ENCODE data around the gene ENO4. TPM values are rescaled to one million over a fixed set of nuclear protein-coding genes. Genes with fewer than 3 reads are reported as not detected.

Gene ENO4
- total and polyA plus RNA-seq, 4 donors = 0.41 to 0.51 TPM; not detected in 2

GRCh38 chr10:116870949-116871348 lies 21.6 kb downstream of the ENO4 start:
- H3K27ac ChIP-seq (ENCODE audit: low read depth in 1 of 2, low read length in 2 of 2) = no peak overlapping the region
- H3K9me3 ChIP-seq (ENCODE audit: control insufficient read depth, low read length) = no peaks in the 10 kb centered on the region
- no peaks in the 10 kb centered on the region for H3K27me3 ChIP-seq (ENCODE audit: control insufficient read depth in 1 of 2, insufficient read depth in 2 of 2, low read length in 1 of 2)
- H3K36me3 ChIP-seq (ENCODE audit: control insufficient read depth in 1 of 2, insufficient read depth in 2 of 2, low read length in 1 of 2) = no peaks in the 10 kb centered on the region
- no peak overlapping the region for H3K4me3 ChIP-seq (ENCODE audit: low read length in 2 of 2)
- H3K4me1 ChIP-seq (ENCODE audit: control insufficient read depth in 1 of 2, insufficient read depth in 2 of 2, low read length in 2 of 2) = no peaks in the 10 kb centered on the region
- WGBS, 2 donors = 94 to 98% methylated on average over 2 of the region's 2 CpGs
- intact Hi-C loops (cut with DNase I) = no loop called here
- DNase-seq (no peak), ATAC-seq (ENCODE audit: low FRiP score) (no peak)

- Histone ChIP-seq H3K27me3 (ENCODE audit: control insufficient read depth in 1 of 2, insufficient read depth in 2 of 2, low read length in 1 of 2) (no peaks in the 10 kb centered on the region), H3K36me3 (ENCODE audit: control insufficient read depth in 1 of 2, insufficient read depth in 2 of 2, low read length in 1 of 2) (no peaks in the 10 kb centered on the region), H3K9me3 (ENCODE audit: control insufficient read depth, low read length) (no peaks in the 10 kb centered on the region), H3K27ac (ENCODE audit: low read depth in 1 of 2, low read length in 2 of 2) (no peak overlapping the region), H3K4me1 (ENCODE audit: control insufficient read depth in 1 of 2, insufficient read depth in 2 of 2, low read length in 2 of 2) (no peaks in the 10 kb centered on the region), H3K4me3 (ENCODE audit: low read length in 2 of 2) (no peak overlapping the region)
- intact Hi-C loops (cut with DNase I) = no loop called here
- WGBS, 2 donors = 41 to 47% methylated on average over 2 of the region's 2 CpGs
- ATAC-seq (ENCODE audit: low FRiP score) (no peak), DNase-seq (no peak)
These were observed 23.8 kb downstream of the ENO4 start for GRCh38 chr10:116873134-116873533.

- H3K9me3 ChIP-seq (ENCODE audit: control insufficient read depth, low read length) = no peaks in the 10 kb centered on the region
- H3K27me3 ChIP-seq (ENCODE audit: control insufficient read depth in 1 of 2, insufficient read depth in 2 of 2, low read length in 1 of 2) = no peaks in the 10 kb centered on the region
- no peak overlapping the region for H3K27ac ChIP-seq (ENCODE audit: low read depth in 1 of 2, low read length in 2 of 2)
- no peaks in the 10 kb centered on the region for H3K36me3 ChIP-seq (ENCODE audit: control insufficient read depth in 1 of 2, insufficient read depth in 2 of 2, low read length in 1 of 2)
- no peaks in the 10 kb centered on the region for H3K4me1 ChIP-seq (ENCODE audit: control insufficient read depth in 1 of 2, insufficient read depth in 2 of 2, low read length in 2 of 2)
- H3K4me3 ChIP-seq (ENCODE audit: low read length in 2 of 2) = no peak overlapping the region
- ATAC-seq (ENCODE audit: low FRiP score) (no peak), DNase-seq (no peak)
- 79 to 86% methylated on average over 2 of the region's 2 CpGs for WGBS, 2 donors
- intact Hi-C loops (cut with DNase I) = no loop called here
These were observed 26.6 kb downstream of the ENO4 start for GRCh38 chr10:116875897-116876296.

- H3K4me3 ChIP-seq (ENCODE audit: low read length in 2 of 2) = no peak overlapping the region
- no peaks in the 10 kb centered on the region for H3K36me3 ChIP-seq (ENCODE audit: control insufficient read depth in 1 of 2, insufficient read depth in 2 of 2, low read length in 1 of 2)
- H3K9me3 ChIP-seq (ENCODE audit: control insufficient read depth, low read length) = no peaks in the 10 kb centered on the region
- WGBS, 2 donors = 79% methylated on average over 3 of the region's 3 CpGs
- no peaks in the 10 kb centered on the region for H3K27me3 ChIP-seq (ENCODE audit: control insufficient read depth in 1 of 2, insufficient read depth in 2 of 2, low read length in 1 of 2)
- intact Hi-C loops (cut with DNase I) = no loop called here
- DNase-seq (no peak), ATAC-seq (ENCODE audit: low FRiP score) (no peak)
- no peak overlapping the region for H3K27ac ChIP-seq (ENCODE audit: low read depth in 1 of 2, low read length in 2 of 2)
- H3K4me1 ChIP-seq (ENCODE audit: control insufficient read depth in 1 of 2, insufficient read depth in 2 of 2, low read length in 2 of 2) = no peaks in the 10 kb centered on the region
These were observed 28.1 kb downstream of the ENO4 start for GRCh38 chr10:116877391-116877790.

- no peak for DNase-seq
- intact Hi-C loops (cut with DNase I) = no loop called here
- H3K4me3 ChIP-seq (ENCODE audit: low read length in 2 of 2) = no peak overlapping the region
- no peaks in the 10 kb centered on the region for H3K36me3 ChIP-seq (ENCODE audit: control insufficient read depth in 1 of 2, insufficient read depth in 2 of 2, low read length in 1 of 2)
- H3K27me3 ChIP-seq (ENCODE audit: control insufficient read depth in 1 of 2, insufficient read depth in 2 of 2, low read length in 1 of 2) = no peaks in the 10 kb centered on the region
- ATAC-seq (ENCODE audit: low FRiP score) = no peak
- WGBS, 2 donors = 67 to 71% methylated on average over 2 of the region's 2 CpGs
- H3K4me1 ChIP-seq (ENCODE audit: control insufficient read depth in 1 of 2, insufficient read depth in 2 of 2, low read length in 2 of 2) = no peaks in the 10 kb centered on the region
- no peaks in the 10 kb centered on the region for H3K9me3 ChIP-seq (ENCODE audit: control insufficient read depth, low read length)
- no peak overlapping the region for H3K27ac ChIP-seq (ENCODE audit: low read depth in 1 of 2, low read length in 2 of 2)
These were observed 28.8 kb downstream of the ENO4 start for GRCh38 chr10:116878123-116878522.

- 68 to 72% methylated on average over 7 of the region's 7 CpGs for WGBS, 2 donors
- no peaks in the 10 kb centered on the region for H3K4me1 ChIP-seq (ENCODE audit: control insufficient read depth in 1 of 2, insufficient read depth in 2 of 2, low read length in 2 of 2)
- no peak overlapping the region for H3K4me3 ChIP-seq (ENCODE audit: low read length in 2 of 2)
- no peak for ATAC-seq (ENCODE audit: low FRiP score)
- no peaks in the 10 kb centered on the region for H3K27me3 ChIP-seq (ENCODE audit: control insufficient read depth in 1 of 2, insufficient read depth in 2 of 2, low read length in 1 of 2)
- no peak overlapping the region for H3K27ac ChIP-seq (ENCODE audit: low read depth in 1 of 2, low read length in 2 of 2)
- intact Hi-C loops (cut with DNase I) = no loop called here
- no peaks in the 10 kb centered on the region for H3K36me3 ChIP-seq (ENCODE audit: control insufficient read depth in 1 of 2, insufficient read depth in 2 of 2, low read length in 1 of 2)
- H3K9me3 ChIP-seq (ENCODE audit: control insufficient read depth, low read length) = no peaks in the 10 kb centered on the region
- no peak for DNase-seq
These were observed 30.5 kb downstream of the ENO4 start for GRCh38 chr10:116879817-116880216.

GRCh38 chr10:116880716-116881482 lies 31.6 kb downstream of the ENO4 start:
- no peaks in the 10 kb centered on the region for H3K27me3 ChIP-seq (ENCODE audit: control insufficient read depth in 1 of 2, insufficient read depth in 2 of 2, low read length in 1 of 2)
- ATAC-seq (ENCODE audit: low FRiP score) (no peak), DNase-seq (no peak)
- WGBS, 2 donors = 70 to 77% methylated on average over 10 of the region's 10 CpGs
- no peaks in the 10 kb centered on the region for H3K9me3 ChIP-seq (ENCODE audit: control insufficient read depth, low read length)
- H3K36me3 ChIP-seq (ENCODE audit: control insufficient read depth in 1 of 2, insufficient read depth in 2 of 2, low read length in 1 of 2) = no peaks in the 10 kb centered on the region
- no peak overlapping the region for H3K27ac ChIP-seq (ENCODE audit: low read depth in 1 of 2, low read length in 2 of 2)
- intact Hi-C loops (cut with DNase I) = no loop called here
- no peaks in the 10 kb centered on the region for H3K4me1 ChIP-seq (ENCODE audit: control insufficient read depth in 1 of 2, insufficient read depth in 2 of 2, low read length in 2 of 2)
- no peak overlapping the region for H3K4me3 ChIP-seq (ENCODE audit: low read length in 2 of 2)

GRCh38 chr10:116882639-116883038 lies 33.3 kb downstream of the ENO4 start:
- WGBS, 2 donors = 68 to 74% methylated on average over 2 of the region's 2 CpGs
- Histone ChIP-seq H3K27me3 (ENCODE audit: control insufficient read depth in 1 of 2, insufficient read depth in 2 of 2, low read length in 1 of 2) (no peaks in the 10 kb centered on the region), H3K27ac (ENCODE audit: low read depth in 1 of 2, low read length in 2 of 2) (no peak overlapping the region), H3K4me1 (ENCODE audit: control insufficient read depth in 1 of 2, insufficient read depth in 2 of 2, low read length in 2 of 2) (no peaks in the 10 kb centered on the region), H3K9me3 (ENCODE audit: control insufficient read depth, low read length) (no peaks in the 10 kb centered on the region), H3K4me3 (ENCODE audit: low read length in 2 of 2) (no peak overlapping the region), H3K36me3 (ENCODE audit: control insufficient read depth in 1 of 2, insufficient read depth in 2 of 2, low read length in 1 of 2) (no peaks in the 10 kb centered on the region)
- intact Hi-C loops (cut with DNase I) = no loop called here
- ATAC-seq (ENCODE audit: low FRiP score) = no peak
- no peak for DNase-seq

- no peak for ATAC-seq (ENCODE audit: low FRiP score)
- H3K27ac ChIP-seq (ENCODE audit: low read depth in 1 of 2, low read length in 2 of 2) = no peak overlapping the region
- no peaks in the 10 kb centered on the region for H3K9me3 ChIP-seq (ENCODE audit: control insufficient read depth, low read length)
- intact Hi-C loops (cut with DNase I) = no loop called here
- H3K4me1 ChIP-seq (ENCODE audit: control insufficient read depth in 1 of 2, insufficient read depth in 2 of 2, low read length in 2 of 2) = peaks cover 0 to 2% of the 10 kb centered on the region in 2 donors
- H3K4me3 ChIP-seq (ENCODE audit: low read length in 2 of 2) = no peak overlapping the region
- no peaks in the 10 kb centered on the region for H3K27me3 ChIP-seq (ENCODE audit: control insufficient read depth in 1 of 2, insufficient read depth in 2 of 2, low read length in 1 of 2)
- no peaks in the 10 kb centered on the region for H3K36me3 ChIP-seq (ENCODE audit: control insufficient read depth in 1 of 2, insufficient read depth in 2 of 2, low read length in 1 of 2)
- no peak for DNase-seq
- WGBS, 2 donors = 94 to 95% methylated on average over 4 of the region's 4 CpGs
These were observed 37.5 kb downstream of the ENO4 start for GRCh38 chr10:116886772-116887171.

All from aorta (tissue), 5 donors.